H1 (cell line): Measurements from ENCODE around the gene AMPH. TPM values are rescaled to one million over a fixed set of nuclear protein-coding genes. Genes with fewer than 3 reads are reported as not detected.

ENCODE experiments used
- CTCF ChIA-PET: fragments of 300-600 bp; sonication (Branson Sonifier 250); formaldehyde crosslinking; loops from one replicate; lab custom pipeline; 2021; ENCODE audit not compliant: partially characterized antibody; lab: Charles Lee
- POLR2A ChIA-PET: fragments of 300-600 bp; sonication (Branson Sonifier 250); formaldehyde crosslinking; loops from one replicate; lab custom pipeline; 2021; ENCODE audit warnings: inconsistent platforms; ENCODE audit not compliant: partially characterized antibody; lab: Charles Lee
- DNase-seq, 2 experiments: peaks; one replicate each; pipeline versions ENCODE4 v3.0.0 to v3.0.0-alpha.2; 2010 to 2022; ENCODE audit warnings: low spot score in 2 of 2, low read depth in 1 of 2, mixed read lengths in 1 of 2
- FAIRE-seq: peaks from 2 replicates; lab custom pipeline; 2011; peaks lifted over from hg19 to GRCh38; lab: Jason Lieb, UNC
- H2AFZ ChIP-seq: 2 replicates; pipeline ENCODE4 v1.8.1; 2012; ENCODE audit warnings: low read length, inconsistent platforms
- H2AK5ac ChIP-seq: 2 replicates; pipeline ENCODE4 v1.6.1; 2013; ENCODE audit warnings: low read depth, low read length
- H2BK120ac ChIP-seq: replicated peaks from 2 replicates; pipeline ENCODE3; 2013; ENCODE audit warnings: low read depth, low read length, inconsistent platforms
- H2BK12ac ChIP-seq: 2 replicates; pipeline ENCODE4 v1.6.1; 2013; ENCODE audit warnings: low read depth, low read length
- H2BK15ac ChIP-seq: 2 replicates; pipeline ENCODE4 v1.6.1; 2013; ENCODE audit warnings: low read length
- H2BK20ac ChIP-seq: 2 replicates; pipeline ENCODE4 v1.6.1; 2013; ENCODE audit warnings: low read length
- H2BK5ac ChIP-seq: 2 replicates; pipeline ENCODE4 v1.6.1; 2013; ENCODE audit warnings: low read depth, low read length
- H3K14ac ChIP-seq: 2 replicates; pipeline ENCODE4 v1.6.1; 2013; ENCODE audit warnings: inconsistent platforms; ENCODE audit not compliant: insufficient read length
- H3K18ac ChIP-seq: 2 replicates; pipeline ENCODE4 v1.6.1; 2013; ENCODE audit warnings: low read length; ENCODE audit errors: extremely low read depth
- H3K23ac ChIP-seq: 2 replicates; pipeline ENCODE4 v1.6.1; 2013; ENCODE audit warnings: inconsistent platforms; ENCODE audit not compliant: insufficient read length
- H3K23me2 ChIP-seq: 2 replicates; pipeline ENCODE4 v1.6.1; 2013; ENCODE audit warnings: low read depth, low read length
- H3K27ac ChIP-seq: 2 replicates; pipeline ENCODE4 v1.6.1; 2011; ENCODE audit warnings: low read depth, low read length, inconsistent platforms
- H3K27me3 ChIP-seq, 4 experiments: replicated peaks in 1 of 4; 1 replicate in 1 of 4; 2 replicates in 3 of 4; pipeline versions ENCODE4 v1.6.1 to v1.8.1; 2011 to 2013; ENCODE audit warnings: low read length in 3 of 4, mild to moderate bottlenecking in 3 of 4, inconsistent platforms in 2 of 4, mixed read lengths in 2 of 4, moderate library complexity in 1 of 4; ENCODE audit not compliant: control insufficient read depth in 3 of 4, insufficient read depth in 3 of 4; ENCODE audit errors: extremely low read depth in 1 of 4
- H3K36me3 ChIP-seq, 4 experiments: 2 replicates each; pipeline versions ENCODE4 v1.6.1 to v1.8.1; 2011 to 2013; ENCODE audit warnings: mild to moderate bottlenecking in 4 of 4, low read length in 3 of 4, moderate library complexity in 2 of 4, control low read depth in 1 of 4, inconsistent platforms in 1 of 4; ENCODE audit not compliant: insufficient read depth in 4 of 4, control insufficient read depth in 2 of 4
- H3K4ac ChIP-seq: replicated peaks from 2 replicates; pipeline ENCODE3; 2013; ENCODE audit warnings: low read length, low read depth, mixed read lengths, inconsistent platforms; ENCODE audit not compliant: insufficient read length
- H3K4me1 ChIP-seq, 4 experiments: replicated peaks in 1 of 4; 1 replicate in 1 of 4; 2 replicates in 3 of 4; pipeline versions ENCODE4 v1.6.1 to v1.8.1; 2011 to 2013; ENCODE audit warnings: low read length in 3 of 4, inconsistent platforms in 2 of 4, mixed read lengths in 1 of 4; ENCODE audit not compliant: insufficient read depth in 4 of 4, control insufficient read depth in 3 of 4
- H3K4me2 ChIP-seq, 2 experiments: 2 replicates each; pipeline versions ENCODE4 v1.6.1 to v1.8.1; 2011 to 2013; ENCODE audit warnings: low read depth in 2 of 2, low read length in 2 of 2, control low read depth in 1 of 2, inconsistent platforms in 1 of 2, mild to moderate bottlenecking in 1 of 2; ENCODE audit not compliant: insufficient read depth in 1 of 2
- H3K4me3 ChIP-seq, 4 experiments: fragments of 200-600, 300-600 bp in 1 of 4; sonication (generic), shearing (Covaris generic), sonication (Bioruptor Twin) in 1 of 4; 2 replicates each; pipeline versions ENCODE4 v1.5.1 to v1.8.1; 2011 to 2016; ENCODE audit warnings: low read length in 4 of 4, low read depth in 3 of 4, control low read depth in 2 of 4, inconsistent platforms in 2 of 4, mild to moderate bottlenecking in 2 of 4, mixed read lengths in 1 of 4, moderate library complexity in 1 of 4; ENCODE audit not compliant: insufficient read depth in 2 of 4; ENCODE audit errors: extremely low read depth in 1 of 4
- H3K56ac ChIP-seq: replicated peaks from 2 replicates; pipeline ENCODE3; 2013; ENCODE audit warnings: low read depth, mild to moderate bottlenecking, mixed read lengths, low read length, inconsistent platforms; ENCODE audit not compliant: insufficient read length
- H3K79me1 ChIP-seq: 2 replicates; pipeline ENCODE4 v1.6.1; 2013; ENCODE audit warnings: low read depth, low read length, control low read depth
- H3K79me2 ChIP-seq, 2 experiments: 2 replicates each; pipeline versions ENCODE4 v1.6.1 to v1.8.1; 2012 to 2013; ENCODE audit warnings: low read length in 2 of 2, mild to moderate bottlenecking in 2 of 2, inconsistent platforms in 1 of 2; ENCODE audit not compliant: insufficient read depth in 2 of 2, control insufficient read depth in 1 of 2
- H3K9ac ChIP-seq, 4 experiments: replicated peaks in 1 of 4; 1 replicate in 1 of 4; 2 replicates in 3 of 4; pipeline versions ENCODE4 v1.6.1 to v1.8.1; 2011 to 2013; ENCODE audit warnings: low read depth in 3 of 4, low read length in 3 of 4, control low read depth in 2 of 4, mild to moderate bottlenecking in 2 of 4, moderate library complexity in 2 of 4, inconsistent platforms in 1 of 4; ENCODE audit errors: extremely low read depth in 1 of 4
- H3K9me3 ChIP-seq, 2 experiments: 2 replicates each; pipeline versions ENCODE4 v1.6.1 to v1.8.1; 2012 to 2013; ENCODE audit warnings: mild to moderate bottlenecking in 2 of 2, moderate library complexity in 2 of 2, control low read depth in 1 of 2, inconsistent platforms in 1 of 2, low read depth in 1 of 2, low read length in 1 of 2, mixed read lengths in 1 of 2; ENCODE audit not compliant: insufficient read depth in 2 of 2
- H4K20me1 ChIP-seq, 2 experiments: replicated peaks in 1 of 2; 2 replicates each; pipeline versions ENCODE3 to v1.8.1; 2011 to 2013; ENCODE audit warnings: inconsistent platforms in 2 of 2, low read length in 2 of 2, mild to moderate bottlenecking in 1 of 2; ENCODE audit not compliant: insufficient read depth in 2 of 2, control insufficient read depth in 1 of 2
- H4K5ac ChIP-seq: 2 replicates; pipeline ENCODE4 v1.6.1; 2013; ENCODE audit warnings: low read length, low read depth, mixed read lengths, inconsistent platforms; ENCODE audit not compliant: insufficient read length
- H4K8ac ChIP-seq: 2 replicates; pipeline ENCODE4 v1.8.0; 2013; ENCODE audit warnings: mild to moderate bottlenecking, moderate library complexity, low read length, inconsistent platforms; ENCODE audit not compliant: insufficient read depth; ENCODE audit errors: extremely low read depth
- H4K91ac ChIP-seq: replicated peaks from 2 replicates; pipeline ENCODE3; 2013; ENCODE audit warnings: low read length, mixed read lengths, inconsistent platforms; ENCODE audit not compliant: insufficient read length
- ASH2L ChIP-seq: fragments of 200-600, 300-600 bp; sonication (generic); IDR thresholded peaks from one replicate; pipeline ENCODE4 v1.7.1; 2017; ENCODE audit warnings: low read length
- GABPA ChIP-seq: IDR thresholded peaks from 2 replicates; pipeline ENCODE4 v1.6.1; 2011; ENCODE audit warnings: mild to moderate bottlenecking, low read length, moderate library complexity, borderline replicate concordance; ENCODE audit not compliant: insufficient read depth
- NANOG ChIP-seq: IDR thresholded peaks from 2 replicates; pipeline ENCODE4 v1.6.1; 2011; ENCODE audit warnings: low read length, low read depth, mild to moderate bottlenecking, inconsistent platforms; ENCODE audit not compliant: insufficient read depth, poor library complexity, severe bottlenecking
- RNF2 ChIP-seq: fragments of 200-900, 300-1000 bp; sonication (generic); IDR thresholded peaks from 2 replicates; pipeline ENCODE4 v1.7.1; 2016; ENCODE audit warnings: borderline replicate concordance, low read depth, mild to moderate bottlenecking, antibody characterized with exemption, low read length; ENCODE audit not compliant: poor library complexity, severe bottlenecking; ENCODE audit errors: missing control alignments
- SRF ChIP-seq: IDR thresholded peaks from 2 replicates; pipeline ENCODE4 v1.6.1; 2011; ENCODE audit warnings: mild to moderate bottlenecking, low read depth, low read length, moderate library complexity
- WGBS, 2 experiments: shearing (Covaris generic) in 1 of 2; methylation state at CpG; one replicate each; pipeline versions ENCODE4 v1.1.6 to v1.1.7; 2013 to 2015; ENCODE audit warnings: low lambda C conversion rate in 2 of 2, mixed read lengths in 2 of 2, inconsistent platforms in 1 of 2, low coverage in 1 of 2, missing lambda C conversion rate in 1 of 2; ENCODE audit not compliant: insufficient replicate concordance in 2 of 2, insufficient coverage in 1 of 2, insufficient read length in 1 of 2; ENCODE audit errors: extremely low coverage in 1 of 2, missing lambda C conversion rate in 1 of 2; 5-methylcytosine and 5-hydroxymethylcytosine counted together
- polyA plus RNA-seq, 7 experiments: library from polyadenylated mRNA; depleted of rRNA in 3 of 7; stranded (reverse) in 5 of 7; unstranded in 2 of 7; fragments of >200 nt in 5 of 7; fragments of 200-250 nt in 2 of 7; gene quantifications; 1 replicate in 5 of 7; 2 replicates in 1 of 7; 4 replicates in 1 of 7; pipeline versions ENCODE4 v1.2.1 to v1.2.3, GENCODE V29; 2011 to 2013; ENCODE audit warnings: missing spikeins in 2 of 7, mixed read lengths in 2 of 7
- total RNA-seq: library from RNA; stranded (reverse); fragmentation: NEBNext Ultra II Directional; extraction: Animal tissue kit (Norgen Biotek cat#: 25700); gene quantifications from 2 replicates; pipeline ENCODE4 v1.2.1, GENCODE V29; 2021

The AMPH gene
- total and polyA plus RNA-seq, 2 of the 8 experiments (the other 6 are each of a cell fraction or from before 2014, with no cell fraction given), result 7.3 to 12.2 TPM

DNA sequence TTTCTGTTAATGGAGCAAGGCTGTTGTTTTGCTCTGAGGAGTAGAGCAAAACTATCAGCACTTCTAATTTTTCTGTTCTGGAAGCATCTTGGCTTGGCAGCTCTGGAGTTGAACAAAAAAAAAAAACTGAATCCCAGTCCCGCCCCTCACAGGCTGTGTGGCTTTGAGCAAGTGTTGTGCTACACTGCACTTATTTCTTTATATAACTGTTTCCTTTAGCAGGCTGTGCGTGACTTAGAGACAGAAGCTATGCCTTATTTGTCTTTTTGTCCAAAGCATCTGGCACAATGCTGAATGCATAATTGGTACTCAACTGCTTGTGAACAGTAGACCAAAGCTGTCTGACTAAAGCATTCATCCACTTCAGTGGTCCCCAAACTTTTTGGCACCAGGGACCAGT, 96.1 kb downstream of the AMPH start:
- FAIRE-seq (no peak), DNase-seq (no peak)
- no peaks in the 10 kb centered on the region for H3K9me3 ChIP-seq
- H3K79me2 ChIP-seq, result no peaks in the 10 kb centered on the region
- H3K9ac ChIP-seq, result no peak overlapping the region
- H4K8ac ChIP-seq, result no peak overlapping the region
- H3K18ac ChIP-seq, result no peak overlapping the region
- no peak overlapping the region for H2BK5ac ChIP-seq
- H3K14ac ChIP-seq, result no peak overlapping the region
- no peak overlapping the region for H3K27ac ChIP-seq
- TF ChIP-seq SRF (no peak), GABPA (no peak), NANOG (no peak), RNF2 (no peak), ASH2L (no peak)
- WGBS, 2 experiments, result 92% methylated on average over 2 of the region's 2 CpGs; no CpG with 5 or more reads in 1 of the 2 experiments
- no peak overlapping the region for H3K4ac ChIP-seq
- H3K23ac ChIP-seq, result no peak overlapping the region
- H3K27me3 ChIP-seq, result peaks cover 0 to 2% (median 0%) of the 10 kb centered on the region in 4 experiments; a peak in 1 of 7 replicates
- H3K36me3 ChIP-seq, result no peaks in the 10 kb centered on the region
- no peak overlapping the region for H4K91ac ChIP-seq
- H3K4me3 ChIP-seq, result no peak overlapping the region
- H2AFZ ChIP-seq, result no peak overlapping the region
- no peak overlapping the region for H2AK5ac ChIP-seq
- H4K5ac ChIP-seq, result no peak overlapping the region
- no peak overlapping the region for H2BK15ac ChIP-seq
- no peak overlapping the region for H2BK20ac ChIP-seq
- H3K23me2 ChIP-seq, result no peaks in the 10 kb centered on the region
- H3K4me2 ChIP-seq, result no peak overlapping the region
- no peak overlapping the region for H2BK12ac ChIP-seq
- H4K20me1 ChIP-seq, result peaks cover 0 to 1% of the 10 kb centered on the region in 2 experiments
- H3K4me1 ChIP-seq, result peaks cover 0 to 4% (median under 1%) of the 10 kb centered on the region in 4 experiments; a peak in 1 of 7 replicates
- POLR2A ChIA-PET, result no interaction called here
- H3K79me1 ChIP-seq, result no peaks in the 10 kb centered on the region
- H2BK120ac ChIP-seq, result no peak overlapping the region
- no peak overlapping the region for H3K56ac ChIP-seq
- CTCF ChIA-PET, result interaction anchor here (0.7 to 1.2 kb wide), 4 partner anchors 11 to 63 kb away, joined by 3 to 4 read pairs (median 3); no protein-coding TSS in a partner anchor
